Upper lobe of left lung (tissue), 4 donors: Measurements from ENCODE around the gene CTXND1.

ENCODE experiments used
- CTCF ChIP-seq, 6 experiments: fragments of 450-650 bp in 4 of 6; fragments of 200-600 bp in 2 of 6; sonication (generic) in 2 of 6; IDR thresholded peaks; one replicate each; pipeline ENCODE4 v1.5.1; 2016 to 2019; ENCODE audit warnings: antibody characterized with exemption in 6 of 6
- POLR2A ChIP-seq, 4 donors: fragments of 450-650 bp; IDR thresholded peaks; one replicate each; pipeline ENCODE4 v1.5.1; 2016 to 2017; ENCODE audit warnings: antibody characterized with exemption in 4 of 4, mild to moderate bottlenecking in 2 of 4
- POLR2AphosphoS5 ChIP-seq, 2 donors: sonication (generic); formaldehyde crosslinking; IDR thresholded peaks; one replicate each; pipeline ENCODE4 v1.5.1; 2017; ENCODE audit warnings: antibody characterized with exemption in 2 of 2

- TF ChIP-seq CTCF (IDR thresholded peaks at IDR 0.05) (no peak), POLR2A (IDR thresholded peaks at IDR 0.05) (no peak), POLR2AphosphoS5 (IDR thresholded peaks at IDR 0.05) (no peak)
Observed at GRCh38 chr15:80265021-80265420, 13.0 kb upstream of the CTXND1 start.
